NT2/D1 (cell line): ENCODE data around the gene RNASE4.
A peak's percentile ranks its signal among the peaks of the same experiment; 100 is the strongest.

ENCODE experiments used
- DNase-seq: peaks from one replicate; pipeline ENCODE4 v3.0.0-alpha.2; 2011; ENCODE audit warnings: low read depth, low spot score
- H3K27me3 ChIP-seq: 2 replicates; pipeline ENCODE4 v1.6.0; 2011; ENCODE audit warnings: mild to moderate bottlenecking; ENCODE audit not compliant: insufficient read length, insufficient read depth
- H3K36me3 ChIP-seq: 2 replicates; pipeline ENCODE4 v1.6.1; 2011; ENCODE audit warnings: mild to moderate bottlenecking, low read length, mixed read lengths; ENCODE audit not compliant: insufficient read depth, insufficient read length
- H3K4me1 ChIP-seq: 2 replicates; pipeline ENCODE4 v1.5.1; 2011; ENCODE audit not compliant: insufficient read depth, insufficient read length
- H3K4me3 ChIP-seq: 2 replicates; pipeline ENCODE4 v1.5.1; 2011; ENCODE audit warnings: low read depth; ENCODE audit not compliant: insufficient read length
- H3K9ac ChIP-seq: 2 replicates; pipeline ENCODE4 v1.6.0; 2011; ENCODE audit warnings: low read depth; ENCODE audit not compliant: insufficient read length
- H3K9me3 ChIP-seq: 2 replicates; pipeline ENCODE4 v1.5.1; 2011; ENCODE audit warnings: mild to moderate bottlenecking, low read length; ENCODE audit not compliant: insufficient read depth
- SUZ12 ChIP-seq: IDR thresholded peaks from 2 replicates; pipeline ENCODE4 v1.6.1; 2011; ENCODE audit not compliant: insufficient read length, insufficient read depth; ENCODE audit errors: extremely low read depth
- YY1 ChIP-seq: IDR thresholded peaks from 2 replicates; pipeline ENCODE4 v1.6.1; 2011; ENCODE audit not compliant: insufficient read length, insufficient read depth
- ZNF274 ChIP-seq: IDR thresholded peaks from 2 replicates; pipeline ENCODE4 v1.6.1; 2011; ENCODE audit warnings: mild to moderate bottlenecking, low read depth, low read length

RNASE4 gene

DNA sequence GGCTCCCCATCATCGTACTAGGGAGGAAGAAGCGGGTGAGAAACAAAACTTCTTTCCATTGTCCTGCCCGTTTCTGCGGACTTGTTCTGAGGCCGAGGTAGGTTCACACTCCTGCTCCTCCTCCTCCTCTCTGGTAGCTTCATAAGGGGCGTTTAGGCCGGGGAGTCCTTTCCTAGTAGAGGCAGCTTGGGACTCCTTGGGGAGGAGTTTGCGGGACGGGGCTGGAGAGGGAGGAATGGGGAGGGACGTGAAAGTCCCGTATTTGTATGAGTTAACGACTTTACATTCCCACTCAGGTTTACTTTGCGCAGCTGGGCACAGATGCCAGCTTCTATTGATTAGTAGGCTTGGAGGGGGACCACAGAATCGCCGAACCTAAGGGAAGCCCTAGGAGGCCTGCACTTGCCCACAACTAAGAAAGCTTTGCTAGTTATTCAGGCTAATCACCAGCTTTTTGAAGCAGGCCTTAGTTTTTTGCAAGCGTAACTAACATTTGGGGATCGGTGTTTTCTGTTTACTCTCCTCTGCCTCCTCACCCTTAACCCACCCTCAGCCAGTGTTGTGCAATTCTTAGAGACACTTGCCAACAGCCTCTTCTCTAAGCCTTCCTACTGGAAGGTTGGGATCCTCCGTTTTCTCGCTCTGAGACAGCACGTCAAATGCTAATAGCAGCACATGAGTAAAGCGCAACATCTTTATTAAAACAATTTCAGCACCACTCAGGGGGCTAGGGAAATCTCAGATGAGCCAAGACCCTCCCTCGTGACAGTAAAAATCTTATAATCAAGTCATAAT is 499 bp downstream of the RNASE4 start:
- Histone ChIP-seq H3K36me3 (no peaks in the 10 kb centered on the region), H3K27me3 (no peaks in the 10 kb centered on the region), H3K9me3 (no peaks in the 10 kb centered on the region), H3K9ac (peak overlapping the region; percentile 66), H3K4me1 (no peaks in the 10 kb centered on the region), H3K4me3 (peak overlapping the region; percentile 58)
- no peak for DNase-seq
- TF ChIP-seq YY1 (no peak), SUZ12 (no peak), ZNF274 (no peak)

DNA sequence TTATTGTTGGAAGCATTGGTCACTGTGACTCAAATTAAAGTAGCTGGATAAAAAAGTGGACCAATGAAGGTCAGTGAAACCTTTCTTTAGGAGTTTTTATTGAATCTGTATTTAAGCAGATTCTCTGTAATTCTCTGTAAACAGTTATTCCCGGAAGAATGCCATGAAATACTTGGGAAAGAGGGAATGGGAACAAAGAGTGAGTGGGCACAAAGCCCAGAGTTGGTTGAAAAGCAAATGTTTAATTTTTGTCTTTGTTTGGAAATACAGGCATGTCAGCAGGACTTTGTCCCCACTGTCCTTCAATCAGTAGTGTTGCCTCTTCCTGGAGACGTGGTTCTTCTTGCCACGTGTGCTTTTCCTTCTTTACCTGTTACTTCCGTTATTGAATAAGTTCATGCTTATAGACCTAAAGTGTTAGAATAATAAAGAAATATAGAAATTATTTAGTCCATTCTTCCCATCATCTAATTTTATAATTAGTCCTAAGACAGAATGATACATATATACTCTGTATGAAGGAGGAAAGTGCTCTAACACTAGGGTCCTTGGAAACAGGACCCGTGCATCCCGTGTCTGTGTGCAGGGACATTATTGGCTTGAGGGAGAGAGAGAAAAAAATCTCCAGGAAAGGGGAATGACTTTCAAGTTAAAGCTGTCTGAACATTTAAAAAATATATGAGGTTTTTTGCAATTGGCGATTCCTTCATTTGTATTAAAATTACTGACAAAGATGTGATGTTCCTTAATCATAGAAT is 2.2 kb downstream of the RNASE4 start:
- no peak for DNase-seq
- Histone ChIP-seq H3K36me3 (no peaks in the 10 kb centered on the region), H3K9ac (no peak overlapping the region), H3K27me3 (no peaks in the 10 kb centered on the region), H3K9me3 (no peaks in the 10 kb centered on the region), H3K4me1 (no peaks in the 10 kb centered on the region), H3K4me3 (no peak overlapping the region)
- no peak for TF ChIP-seq ZNF274
- no peak for TF ChIP-seq SUZ12
- TF ChIP-seq YY1 = no peak

- Histone ChIP-seq H3K4me3 (no peak overlapping the region), H3K4me1 (no peaks in the 10 kb centered on the region), H3K9me3 (no peaks in the 10 kb centered on the region), H3K36me3 (no peaks in the 10 kb centered on the region), H3K9ac (no peak overlapping the region), H3K27me3 (no peaks in the 10 kb centered on the region)
- no peak for DNase-seq
- no peak for TF ChIP-seq ZNF274
- no peak for TF ChIP-seq SUZ12
- no peak for TF ChIP-seq YY1
Observed at GRCh38 chr14:20687362-20688166, 3.2 kb downstream of the RNASE4 start.

DNA sequence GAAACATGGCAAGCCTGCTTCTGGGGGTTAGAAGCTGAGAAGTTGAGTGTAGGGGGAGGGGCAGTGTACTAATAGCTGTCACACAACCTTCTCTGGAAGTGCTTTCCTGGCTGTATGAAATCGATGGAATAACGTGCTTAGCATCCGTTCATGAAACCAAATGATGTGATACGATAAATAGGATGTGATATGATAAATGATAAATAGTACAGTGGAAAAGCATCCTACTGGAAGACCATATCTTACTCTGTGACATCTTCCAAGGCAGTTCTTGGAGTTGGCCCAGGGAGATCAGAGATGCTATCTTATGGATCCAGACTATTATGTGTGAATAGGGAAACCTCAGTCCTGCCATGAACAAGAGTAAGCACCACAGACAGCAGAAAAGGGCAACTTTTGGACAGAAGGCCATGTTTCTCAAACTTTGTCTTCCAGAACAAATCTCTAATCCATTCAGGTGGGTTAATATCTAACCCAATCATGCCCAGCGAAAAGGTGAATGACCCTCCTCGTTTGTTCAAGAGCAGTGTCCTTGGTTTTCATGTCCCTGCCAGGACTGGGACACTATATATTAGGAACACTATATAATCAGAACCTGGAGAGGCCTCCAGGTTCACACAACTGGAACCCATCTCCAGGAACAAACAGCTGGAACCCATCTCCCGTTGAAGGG is 3.9 kb downstream of the RNASE4 start, which contains the start of gene ANG:
TSS of gene ANG (plus strand) at position 598 of the 673 bp plus-strand sequence. CDS start 4,801 bp downstream, outside the sequence.
- H3K4me1 ChIP-seq = no peaks in the 10 kb centered on the region
- no peak within 1 kb of the TSS for H3K4me3 ChIP-seq
- H3K36me3 ChIP-seq = no peaks in the 10 kb centered on the region
- no peaks in the 10 kb centered on the region for H3K9me3 ChIP-seq
- no peak for TF ChIP-seq SUZ12
- no peak for TF ChIP-seq YY1
- TF ChIP-seq ZNF274 = no peak
- no peak within 1 kb of the TSS for H3K9ac ChIP-seq
- H3K27me3 ChIP-seq = no peaks in the 10 kb centered on the region
- no peak for DNase-seq

DNA sequence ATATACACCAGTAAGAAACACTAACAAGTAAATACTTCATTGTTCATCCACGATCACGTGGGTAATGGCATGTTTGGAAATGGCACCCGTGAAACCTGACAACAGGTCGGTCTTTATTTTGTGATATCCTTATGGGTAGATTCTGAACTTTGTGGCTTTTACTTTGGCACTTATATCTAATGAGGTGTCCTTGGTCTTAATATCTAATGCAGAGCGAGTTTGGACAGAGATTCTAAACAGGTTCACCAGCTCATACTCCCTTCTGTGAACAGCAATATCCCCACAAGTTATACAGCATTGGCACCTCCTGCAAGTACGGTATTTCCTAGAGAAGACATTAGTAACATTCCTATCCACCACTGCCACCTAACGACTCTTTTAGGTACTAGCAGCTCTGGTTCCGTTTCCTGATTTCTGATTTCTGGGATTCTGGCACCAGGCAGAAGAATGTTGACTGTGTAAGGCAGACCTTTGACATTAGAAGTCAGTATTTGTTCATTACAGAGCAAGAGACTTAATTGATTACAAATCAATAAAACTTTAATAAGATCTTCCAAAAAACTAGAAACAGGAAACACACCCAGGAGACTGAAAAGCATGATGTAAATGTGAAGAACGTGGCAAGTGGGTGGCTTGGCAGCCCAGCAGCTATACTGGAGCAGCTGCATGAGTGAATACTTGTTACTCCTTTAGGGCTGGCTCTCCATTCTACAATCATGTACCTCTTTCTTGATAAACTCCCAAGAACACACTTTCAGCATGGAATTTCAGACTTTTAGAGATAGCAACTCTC is 6.7 kb downstream of the RNASE4 start:
- Histone ChIP-seq H3K4me1 (no peaks in the 10 kb centered on the region), H3K9me3 (no peaks in the 10 kb centered on the region), H3K9ac (no peak overlapping the region), H3K27me3 (no peaks in the 10 kb centered on the region), H3K4me3 (no peak overlapping the region), H3K36me3 (no peaks in the 10 kb centered on the region)
- DNase-seq = no peak
- TF ChIP-seq SUZ12 = no peak

DNA sequence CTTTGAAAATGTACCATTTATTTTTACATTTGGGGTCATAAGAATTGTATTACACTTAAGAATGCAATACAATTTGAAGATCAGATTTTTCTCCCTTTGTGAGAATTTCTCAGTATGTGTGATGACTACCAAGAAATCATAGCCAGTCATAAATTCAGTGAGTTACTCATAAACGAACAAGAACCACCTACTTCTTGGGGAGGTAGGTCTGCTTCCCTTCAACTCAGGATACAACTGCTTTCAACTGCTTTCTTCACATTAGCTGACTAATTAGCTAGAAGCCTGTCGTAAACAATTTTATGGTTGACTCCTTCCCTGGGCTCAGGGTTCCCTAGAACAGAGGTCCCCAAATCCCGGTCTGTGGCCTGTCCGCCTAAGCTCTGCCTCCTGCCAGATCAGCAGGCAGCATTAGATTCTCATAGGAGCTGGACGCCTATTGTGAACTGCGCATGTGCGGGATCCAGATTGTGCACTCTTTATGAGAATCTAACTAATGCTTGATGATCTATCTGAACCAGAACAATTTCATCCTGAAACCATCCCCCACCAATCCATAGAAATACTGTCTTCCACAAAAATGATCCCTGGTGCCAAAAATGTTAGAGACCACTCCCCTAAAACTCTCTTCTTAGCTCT is 7.9 kb downstream of the RNASE4 start:
- no peaks in the 10 kb centered on the region for H3K4me1 ChIP-seq
- no peaks in the 10 kb centered on the region for H3K27me3 ChIP-seq
- H3K4me3 ChIP-seq = no peak overlapping the region
- no peak for DNase-seq
- no peak overlapping the region for H3K9ac ChIP-seq
- no peak for TF ChIP-seq ZNF274
- TF ChIP-seq YY1 = no peak
- TF ChIP-seq SUZ12 = no peak
- H3K36me3 ChIP-seq = no peaks in the 10 kb centered on the region
- H3K9me3 ChIP-seq = no peaks in the 10 kb centered on the region
